Measurements from ENCODE around the gene FCAMR.
A peak's percentile ranks its signal among the peaks of the same experiment; 100 is the strongest.

The FCAMR gene

GRCh38 chr1:206998816-206999215 is 28.6 kb upstream of the FCAMR start:
- no peak for DNase-seq

- DNase-seq: no peak
These were observed 22.5 kb upstream of the FCAMR start for GRCh38 chr1:206992790-206993189.

- DNase-seq: no peak
These were observed 17.6 kb upstream of the FCAMR start for GRCh38 chr1:206987873-206988272.

- no peak for DNase-seq
These were observed 16.6 kb upstream of the FCAMR start for GRCh38 chr1:206986885-206987284.

GRCh38 chr1:206986402-206986801 is 16.1 kb upstream of the FCAMR start:
- DNase-seq: no peak

- DNase-seq: no peak
These were observed 15.0 kb upstream of the FCAMR start for GRCh38 chr1:206985162-206985749.

- peak; percentile 25 to 66 (median 34) for DNase-seq
These were observed 12.0 kb upstream of the FCAMR start for GRCh38 chr1:206982216-206982615.

GRCh38 chr1:206979379-206980043 is 9.3 kb upstream of the FCAMR start:
- DNase-seq: no peak

GRCh38 chr1:206978259-206978658 is 8.0 kb upstream of the FCAMR start:
- DNase-seq: no peak

- DNase-seq: no peak
These were observed 5.0 kb upstream of the FCAMR start for GRCh38 chr1:206975306-206975705.

- DNase-seq: no peak
These were observed 3.9 kb upstream of the FCAMR start for GRCh38 chr1:206974140-206974539.

GRCh38 chr1:206972728-206973127 is 2.5 kb upstream of the FCAMR start:
- no peak for DNase-seq

- DNase-seq: no peak
These were observed 882 bp upstream of the FCAMR start for GRCh38 chr1:206971029-206971655.

- no peak for DNase-seq
These were observed 1.2 kb downstream of the FCAMR start for GRCh38 chr1:206969090-206969489.

GRCh38 chr1:206967096-206967849 is 3.0 kb downstream of the FCAMR start:
- peak in 1 of 5 donors; percentile 40 for DNase-seq

- DNase-seq: no peak
These were observed 4.5 kb downstream of the FCAMR start for GRCh38 chr1:206965781-206966180.

GRCh38 chr1:206963740-206964139 is 6.5 kb downstream of the FCAMR start:
- DNase-seq: no peak

- no peak for DNase-seq
These were observed 7.0 kb downstream of the FCAMR start for GRCh38 chr1:206963119-206963712.

- DNase-seq: no peak
These were observed 8.0 kb downstream of the FCAMR start for GRCh38 chr1:206962272-206962671.

GRCh38 chr1:206961668-206962067 is 8.6 kb downstream of the FCAMR start:
- no peak for DNase-seq

GRCh38 chr1:206960676-206961386 is 9.4 kb downstream of the FCAMR start:
- DNase-seq: no peak

- DNase-seq: no peak
These were observed 12.1 kb downstream of the FCAMR start for GRCh38 chr1:206958144-206958543.

- no peak for DNase-seq
These were observed 12.6 kb downstream of the FCAMR start for GRCh38 chr1:206957639-206958038.

Measured in T-helper 1 cell (primary cell).